ENCODE measurements around the gene PBX2.

GRCh38 chr6:32147401-32148132 is 42.4 kb downstream of the PBX2 start:
- TF ChIP-seq CTCF (IDR thresholded peaks at IDR 0.05), result no peak
- no peak for TF ChIP-seq POLR2A (IDR thresholded peaks at IDR 0.05)
- TF ChIP-seq POLR2AphosphoS5 (IDR thresholded peaks at IDR 0.05), result no peak

Measured in breast epithelium (tissue), 3 donors.